Stimulated activated CD8-positive, alpha-beta memory T cell treated with anti-CD3 and anti-CD28 coated beads, Interleukin-4, amount 100 ng/mL, for 48 hours (primary cell): ENCODE measurements around the gene ADCYAP1R1.

Experiments
- DNase-seq: peaks from one replicate; pipeline ENCODE4 v3.0.0-alpha.2; 2020

Gene ADCYAP1R1

GRCh38 chr7:31051598-31052486, at the start of gene ADCYAP1R1:
TSS of gene ADCYAP1R1 (plus strand) at chr7:31052308. CDS start at chr7:31063265, 10,957 bp downstream.
- no peak for DNase-seq

- DNase-seq = no peak
These were observed 49.0 kb upstream of the ADCYAP1R1 start for GRCh38 chr7:31003097-31003496.

- DNase-seq = no peak
These were observed 48.4 kb upstream of the ADCYAP1R1 start for GRCh38 chr7:31003721-31004120.

DNA sequence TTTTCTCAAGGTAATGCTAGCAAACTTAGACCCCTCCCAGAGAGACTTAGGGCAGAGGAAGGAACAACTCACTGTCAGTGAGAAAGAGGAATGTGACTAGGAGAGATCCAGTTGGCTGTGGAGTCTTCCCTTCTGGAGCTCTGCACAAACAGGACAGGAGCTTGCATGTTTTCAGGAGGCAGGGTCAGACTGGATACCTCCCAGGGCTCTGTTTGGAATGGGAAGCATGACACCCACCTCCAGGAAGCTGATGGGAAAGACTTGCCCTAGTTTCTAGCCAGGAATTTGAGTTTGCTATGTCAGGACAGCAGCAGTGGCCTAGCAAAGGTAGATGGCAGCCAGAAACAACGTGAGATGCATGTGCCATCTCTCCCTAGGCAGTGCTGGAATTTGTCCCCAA, 47.7 kb upstream of the ADCYAP1R1 start:
- DNase-seq = no peak

DNA sequence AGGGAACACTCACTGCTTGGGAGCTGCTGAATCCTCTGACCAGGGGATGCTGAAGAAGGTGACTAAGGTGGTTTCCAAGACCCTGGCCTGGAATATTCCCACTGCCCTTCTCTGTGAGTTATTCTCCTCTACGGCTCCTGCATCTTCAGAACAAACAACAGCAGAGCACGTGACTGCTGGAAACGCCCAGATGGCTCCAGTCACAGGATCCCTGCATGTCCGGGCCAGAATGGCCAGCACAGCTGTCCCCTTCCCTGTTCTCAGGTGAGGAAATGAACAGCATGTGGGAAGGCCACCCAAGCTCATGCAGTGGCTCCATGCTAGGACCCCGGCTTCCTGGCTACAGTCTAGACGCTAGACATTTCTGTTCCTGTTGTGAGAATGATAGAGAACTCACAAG, 45.3 kb upstream of the ADCYAP1R1 start:
- DNase-seq = no peak

GRCh38 chr7:31007634-31008033, 44.5 kb upstream of the ADCYAP1R1 start:
- DNase-seq = no peak

DNA sequence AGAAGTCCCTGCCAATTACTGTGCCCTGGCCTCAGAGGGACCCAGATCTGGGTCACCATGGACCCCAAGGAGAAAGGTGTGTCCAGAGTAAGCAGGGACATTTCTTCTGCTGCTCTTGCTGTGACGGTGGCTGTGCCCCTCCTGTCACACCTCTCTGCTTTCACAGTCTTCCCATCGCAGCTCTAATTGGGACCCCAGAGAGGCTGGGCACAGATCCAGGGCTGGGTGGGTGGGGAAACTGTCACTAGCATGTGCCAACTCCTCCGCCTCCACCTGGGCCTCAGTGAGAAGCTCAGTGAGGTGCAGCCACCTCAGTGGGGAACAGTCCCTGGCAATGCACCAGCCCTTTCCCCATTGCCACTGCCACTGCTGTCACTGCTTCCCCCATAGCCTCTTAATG, 37.3 kb upstream of the ADCYAP1R1 start:
- DNase-seq = no peak

GRCh38 chr7:31017032-31017675, 35.0 kb upstream of the ADCYAP1R1 start:
- DNase-seq = no peak

GRCh38 chr7:31017721-31018120, 34.4 kb upstream of the ADCYAP1R1 start:
- no peak for DNase-seq

GRCh38 chr7:31019509-31019908, 32.6 kb upstream of the ADCYAP1R1 start:
- no peak for DNase-seq

DNA sequence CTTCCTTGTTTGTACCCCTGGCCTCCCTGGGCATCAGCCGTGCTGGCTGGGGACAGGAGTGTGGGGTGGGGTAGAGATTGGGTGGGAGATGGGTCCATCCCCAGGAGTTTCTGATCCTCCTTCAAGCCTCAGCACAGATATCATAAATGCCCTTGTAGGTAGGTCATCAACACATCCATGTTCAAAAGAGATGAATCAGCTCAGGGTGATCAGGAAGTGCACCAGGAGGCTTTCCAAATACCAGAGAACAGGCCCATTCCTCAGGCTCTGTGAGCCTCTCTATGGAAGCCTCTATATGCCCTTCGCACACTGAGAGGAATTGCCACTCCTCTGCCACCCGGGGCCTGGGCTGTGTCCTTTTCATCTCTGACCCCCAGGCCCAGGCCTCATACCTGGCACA, 31.9 kb upstream of the ADCYAP1R1 start:
- no peak for DNase-seq

- DNase-seq = no peak
These were observed 31.5 kb upstream of the ADCYAP1R1 start for GRCh38 chr7:31020652-31021051.

- no peak for DNase-seq
These were observed 30.0 kb upstream of the ADCYAP1R1 start for GRCh38 chr7:31022117-31022516.

GRCh38 chr7:31022726-31023125, 29.4 kb upstream of the ADCYAP1R1 start:
- no peak for DNase-seq

GRCh38 chr7:31023877-31024276, 28.2 kb upstream of the ADCYAP1R1 start:
- DNase-seq = no peak

- no peak for DNase-seq
These were observed 24.7 kb upstream of the ADCYAP1R1 start for GRCh38 chr7:31027161-31027965.

GRCh38 chr7:31028006-31028405, 24.1 kb upstream of the ADCYAP1R1 start:
- no peak for DNase-seq

GRCh38 chr7:31028417-31028992, 23.6 kb upstream of the ADCYAP1R1 start:
- no peak for DNase-seq

DNA sequence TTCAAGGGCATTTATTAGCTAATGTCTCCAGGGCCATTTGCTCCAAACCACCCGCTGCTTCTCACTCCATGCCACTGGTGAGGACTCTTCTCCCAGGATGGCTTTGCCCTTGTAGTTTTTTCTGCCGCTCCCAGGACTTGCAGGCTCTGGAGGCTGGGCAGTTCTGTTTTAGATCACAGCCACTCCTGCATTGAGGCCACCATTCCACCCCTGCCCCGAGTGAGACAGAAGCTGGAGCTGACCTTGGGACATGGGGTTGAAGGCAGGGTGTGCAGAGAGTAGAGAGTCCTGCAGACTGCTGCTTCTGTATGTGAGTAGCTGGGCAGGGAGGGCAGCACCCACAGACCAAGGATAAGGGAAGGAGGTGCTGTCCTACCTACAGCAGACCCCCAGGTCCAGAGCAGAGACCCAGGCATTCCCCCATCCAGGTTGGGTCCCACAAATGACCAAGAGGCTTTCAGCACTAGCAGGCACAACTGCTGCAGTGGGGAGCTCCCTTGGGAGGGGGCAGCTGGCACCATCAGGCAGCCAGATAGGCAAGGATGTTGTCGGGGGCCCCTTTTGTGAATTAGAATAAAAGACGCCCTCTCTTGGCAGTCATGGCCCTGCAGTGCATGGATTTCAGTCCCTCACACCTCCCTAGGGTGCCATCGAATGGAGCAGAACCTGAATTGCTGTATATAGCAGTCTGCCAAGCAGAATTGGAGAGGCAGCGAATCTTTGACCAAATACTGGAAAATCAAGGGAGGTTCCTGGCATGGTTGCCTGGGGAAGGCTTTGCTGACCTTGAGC, 22.7 kb upstream of the ADCYAP1R1 start:
- no peak for DNase-seq

DNA sequence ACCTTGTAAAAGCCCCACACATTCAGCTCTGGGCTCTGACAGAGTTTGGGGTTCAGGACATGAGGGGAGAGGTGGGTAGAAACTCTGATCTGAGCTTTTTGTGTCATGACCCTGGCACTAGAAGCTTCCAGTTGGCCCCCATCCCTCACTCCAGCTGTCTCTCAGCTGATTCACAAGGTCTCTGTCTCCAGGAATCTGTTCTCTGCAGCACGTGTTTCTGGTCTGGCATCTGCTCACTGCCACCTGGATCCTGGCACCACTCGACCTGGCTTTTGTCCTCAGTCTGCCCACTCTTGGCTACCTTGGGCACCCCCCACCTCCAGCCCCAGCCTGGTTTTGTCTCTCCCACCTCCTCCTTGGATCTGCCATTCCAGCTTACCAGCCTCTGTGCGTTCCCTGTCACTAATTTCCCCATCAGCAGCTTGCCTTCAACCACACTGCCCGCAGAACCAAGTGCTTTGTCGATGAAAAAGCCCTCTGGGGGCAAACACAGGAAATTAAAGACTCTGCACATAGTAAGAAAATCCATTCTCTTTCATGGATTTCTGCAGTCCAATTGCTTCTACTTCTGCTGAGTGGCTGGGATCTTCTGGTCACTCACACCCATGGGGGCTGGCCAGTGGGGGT, 18.3 kb upstream of the ADCYAP1R1 start:
- no peak for DNase-seq

DNA sequence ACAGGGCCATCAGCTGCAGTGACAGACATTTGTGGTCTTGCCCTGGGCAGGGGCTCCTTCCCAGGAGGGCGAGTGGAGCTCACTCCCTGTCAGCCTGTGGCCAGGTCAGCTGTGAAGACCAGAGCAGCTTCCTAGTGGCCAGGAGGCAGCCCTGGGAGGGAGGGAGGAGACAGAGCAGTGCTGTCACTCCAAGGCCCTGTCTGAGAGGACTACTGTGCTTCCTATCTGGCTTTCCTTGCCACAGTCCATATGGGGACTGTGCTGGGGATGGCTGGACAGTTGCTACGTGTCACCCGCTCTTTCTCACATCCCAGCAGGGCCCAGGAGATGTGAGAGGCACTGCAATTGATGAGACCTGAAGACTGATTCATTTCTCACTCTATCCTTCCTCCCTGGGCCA, 15.2 kb upstream of the ADCYAP1R1 start:
- no peak for DNase-seq

- no peak for DNase-seq
These were observed 9.0 kb upstream of the ADCYAP1R1 start for GRCh38 chr7:31043051-31043471.
